Measurements from ENCODE around the gene CCDC179. TPM values are rescaled to one million over a fixed set of nuclear protein-coding genes. Genes with fewer than 3 reads are reported as not detected.

Gene CCDC179
- total and polyA plus RNA-seq, 2 of the 13 experiments (the other 11 are each of a cell fraction or from before 2014, with no cell fraction given): not detected

GRCh38 chr11:22828373-22828772 lies 31.9 kb downstream of the CCDC179 start:
- peak overlapping the region; percentile 31; the same call in 1 of the 2 replicates for H3K9ac ChIP-seq (ENCODE audit: insufficient read depth, low read depth, low read length)
- peak overlapping the region; percentile 78 to 99 (median 82); a peak in 5 of 6 replicates for H3K4me3 ChIP-seq (replicated peaks in 1 of 3; ENCODE audit: insufficient read depth in 1 of 3, low read depth in 2 of 3, low read length in 3 of 3)
- intact Hi-C loops (cut with micrococcal nuclease; ENCODE audit: unreplicated experiment): loop anchor here (2.0 to 5.0 kb wide), 3 partner anchors 36 to 204 kb away; partner anchors contain the start of gene FANCF
- H3K27me3 ChIP-seq (ENCODE audit: control insufficient read depth in 1 of 2, insufficient read depth in 2 of 2, low read length in 2 of 2): no peaks in the 10 kb centered on the region; a peak in 1 of 5 replicates
- in situ Hi-C loops (cut with HindIII; ENCODE audit: extremely low pct_ligation_motif_present, low pct_unique_long_range_greater_than_20kb): no loop called here
- H2AFZ ChIP-seq (ENCODE audit: low read length): no peak overlapping the region
- TF ChIP-seq ZNF615 (CRISPR knock-in tag; IDR thresholded peaks at IDR 0.05; ENCODE audit: borderline replicate concordance) (no peak), KLF6 (CRISPR knock-in tag; IDR thresholded peaks at IDR 0.05) (no peak), MIER2 (CRISPR knock-in tag; IDR thresholded peaks at IDR 0.05) (no peak), YEATS2 (CRISPR knock-in tag; IDR thresholded peaks at IDR 0.05; ENCODE audit: borderline replicate concordance) (no peak), ZNF225 (CRISPR knock-in tag; IDR thresholded peaks at IDR 0.05) (no peak), YY1 (IDR thresholded peaks at IDR 0.05; ENCODE audit: insufficient read depth, insufficient replicate concordance, low read depth, low read length) (no peak), CTCF (CRISPR knock-in tag; IDR thresholded peaks at IDR 0.05) (no peak), TCF12 (IDR thresholded peaks at IDR 0.05) (no peak), TCF12 (CRISPR knock-in tag; IDR thresholded peaks at IDR 0.05) (no peak), SRSF4 (IDR thresholded peaks at IDR 0.05; ENCODE audit: low read depth, low read length, poor library complexity, severe bottlenecking) (no peak), FOXO1 (CRISPR knock-in tag; IDR thresholded peaks at IDR 0.05) (no peak), CSRNP2 (CRISPR knock-in tag; conservative IDR thresholded peaks at IDR 0.05; ENCODE audit: low read depth) (no peak), PHF8 (CRISPR knock-in tag; IDR thresholded peaks at IDR 0.05) (no peak), TOPORS (CRISPR knock-in tag; IDR thresholded peaks at IDR 0.05) (no peak), ZMAT3 (CRISPR knock-in tag; conservative IDR thresholded peaks at IDR 0.05) (no peak), THYN1 (CRISPR knock-in tag; IDR thresholded peaks at IDR 0.05; ENCODE audit: borderline replicate concordance, low read depth) (no peak)
- TF ChIP-seq, protein P1, sequence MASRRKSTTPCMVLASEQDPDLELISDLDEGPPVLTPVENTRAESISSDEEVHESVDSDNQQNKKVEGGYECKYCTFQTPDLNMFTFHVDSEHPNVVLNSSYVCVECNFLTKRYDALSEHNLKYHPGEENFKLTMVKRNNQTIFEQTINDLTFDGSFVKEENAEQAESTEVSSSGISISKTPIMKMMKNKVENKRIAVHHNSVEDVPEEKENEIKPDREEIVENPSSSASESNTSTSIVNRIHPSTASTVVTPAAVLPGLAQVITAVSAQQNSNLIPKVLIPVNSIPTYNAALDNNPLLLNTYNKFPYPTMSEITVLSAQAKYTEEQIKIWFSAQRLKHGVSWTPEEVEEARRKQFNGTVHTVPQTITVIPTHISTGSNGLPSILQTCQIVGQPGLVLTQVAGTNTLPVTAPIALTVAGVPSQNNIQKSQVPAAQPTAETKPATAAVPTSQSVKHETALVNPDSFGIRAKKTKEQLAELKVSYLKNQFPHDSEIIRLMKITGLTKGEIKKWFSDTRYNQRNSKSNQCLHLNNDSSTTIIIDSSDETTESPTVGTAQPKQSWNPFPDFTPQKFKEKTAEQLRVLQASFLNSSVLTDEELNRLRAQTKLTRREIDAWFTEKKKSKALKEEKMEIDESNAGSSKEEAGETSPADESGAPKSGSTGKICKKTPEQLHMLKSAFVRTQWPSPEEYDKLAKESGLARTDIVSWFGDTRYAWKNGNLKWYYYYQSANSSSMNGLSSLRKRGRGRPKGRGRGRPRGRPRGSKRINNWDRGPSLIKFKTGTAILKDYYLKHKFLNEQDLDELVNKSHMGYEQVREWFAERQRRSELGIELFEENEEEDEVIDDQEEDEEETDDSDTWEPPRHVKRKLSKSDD (CRISPR knock-in tag; IDR thresholded peaks at IDR 0.05; ENCODE audit: low read depth): no peak
- TF ChIP-seq, protein P2, sequence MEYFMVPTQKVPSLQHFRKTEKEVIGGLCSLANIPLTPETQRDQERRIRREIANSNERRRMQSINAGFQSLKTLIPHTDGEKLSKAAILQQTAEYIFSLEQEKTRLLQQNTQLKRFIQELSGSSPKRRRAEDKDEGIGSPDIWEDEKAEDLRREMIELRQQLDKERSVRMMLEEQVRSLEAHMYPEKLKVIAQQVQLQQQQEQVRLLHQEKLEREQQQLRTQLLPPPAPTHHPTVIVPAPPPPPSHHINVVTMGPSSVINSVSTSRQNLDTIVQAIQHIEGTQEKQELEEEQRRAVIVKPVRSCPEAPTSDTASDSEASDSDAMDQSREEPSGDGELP (IDR thresholded peaks at IDR 0.05; ENCODE audit: borderline replicate concordance, low read depth): no peak
- no peaks in the 10 kb centered on the region for H3K36me3 ChIP-seq (replicated peaks in 1 of 2; ENCODE audit: control insufficient read depth in 1 of 2, insufficient read depth in 2 of 2, low read length in 2 of 2)
- ChIA-PET POLR2A (interaction anchor here (1.1 to 2.0 kb wide), 2 partner anchors 19 to 36 kb away, joined by 3 to 8 read pairs; no protein-coding TSS in a partner anchor), CTCF (ENCODE audit: low intra/inter-chr PET ratio, low total read pairs) (no interaction called here)
- no peaks in the 10 kb centered on the region for H3K9me3 ChIP-seq (ENCODE audit: low read length)
- H3K4me2 ChIP-seq (ENCODE audit: low read depth, low read length): peak overlapping the region; percentile 89
- H3K27ac ChIP-seq (ENCODE audit: extremely low read length, insufficient read depth, low read length): no peak overlapping the region
- no peak for ATAC-seq
- H4K20me1 ChIP-seq (ENCODE audit: insufficient read depth, low read length): no peaks in the 10 kb centered on the region
- FAIRE-seq: no peak
- peaks cover 38% of the 10 kb centered on the region for H3K4me1 ChIP-seq (ENCODE audit: insufficient read depth, low read length)
- H3K79me2 ChIP-seq (ENCODE audit: insufficient read depth, low read length): peaks cover 2% of the 10 kb centered on the region
- WGBS (ENCODE audit: low lambda C conversion rate): 22% methylated on average over 6 of the region's 6 CpGs
- TSS peak; percentile 53 for BruUV-seq (replicated peaks)
- no peak for DNase-seq (ENCODE audit: low spot score)
